NCI-H128 (cell line): ENCODE data around the gene COL5A1.

ENCODE experiments used
- DNase-seq: peaks from one replicate; lab custom pipeline; 2025; ENCODE audit not compliant: unreplicated experiment; lab: John Stamatoyannopoulos, UW

Gene COL5A1

GRCh38 chr9:134724202-134724911 lies 82.8 kb downstream of the COL5A1 start:
- no peak for DNase-seq

- DNase-seq: no peak
These were observed 83.5 kb downstream of the COL5A1 start for GRCh38 chr9:134724912-134725604.

DNA sequence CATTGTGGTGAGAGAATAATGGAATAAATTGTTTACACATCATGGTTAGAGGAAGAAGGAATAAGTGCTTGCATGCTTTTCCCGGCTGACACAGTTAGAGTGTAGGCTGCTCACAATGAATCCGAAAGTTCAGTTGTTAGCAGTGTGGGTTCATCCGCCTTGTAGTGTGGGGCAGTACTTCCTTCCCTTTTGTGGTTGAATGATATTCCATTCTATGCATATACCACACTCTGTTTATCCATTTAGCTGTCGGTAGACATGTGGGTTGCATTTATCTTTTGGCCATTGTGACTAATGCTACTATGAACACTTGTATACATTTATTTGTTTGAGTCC lies 84.0 kb downstream of the COL5A1 start:
- DNase-seq: no peak

DNA sequence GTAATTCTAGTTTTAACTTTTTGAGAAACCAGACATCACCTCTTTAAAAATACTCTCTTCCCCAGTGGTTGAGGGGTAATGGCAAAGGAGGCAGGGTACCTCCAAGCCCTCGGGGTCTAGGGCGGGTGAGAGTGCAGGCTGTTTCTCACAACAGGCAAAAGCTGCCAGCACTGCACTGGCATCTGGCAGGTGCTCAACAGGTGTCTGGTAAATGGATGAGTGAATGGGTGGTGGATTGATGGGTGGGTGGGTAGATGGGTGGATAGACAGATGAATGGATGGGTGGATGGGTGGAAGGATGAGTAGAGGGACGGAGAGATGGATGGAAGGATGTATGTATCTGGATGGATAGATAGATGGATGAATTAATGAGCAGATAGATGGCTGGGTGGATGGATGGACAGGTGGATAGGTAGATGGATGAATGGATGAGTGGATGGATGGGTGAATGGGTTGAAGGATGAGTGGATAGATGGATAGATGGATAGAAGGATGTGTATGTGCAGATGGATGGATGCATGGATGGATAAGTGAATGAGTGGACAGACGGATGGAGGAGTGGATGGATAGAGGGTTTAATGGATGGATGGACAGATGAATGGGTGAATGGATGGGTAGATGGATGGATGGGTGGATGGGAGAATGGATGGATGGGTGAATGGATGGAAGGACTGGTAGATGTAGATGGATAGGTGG lies 84.6 kb downstream of the COL5A1 start:
- no peak for DNase-seq

DNA sequence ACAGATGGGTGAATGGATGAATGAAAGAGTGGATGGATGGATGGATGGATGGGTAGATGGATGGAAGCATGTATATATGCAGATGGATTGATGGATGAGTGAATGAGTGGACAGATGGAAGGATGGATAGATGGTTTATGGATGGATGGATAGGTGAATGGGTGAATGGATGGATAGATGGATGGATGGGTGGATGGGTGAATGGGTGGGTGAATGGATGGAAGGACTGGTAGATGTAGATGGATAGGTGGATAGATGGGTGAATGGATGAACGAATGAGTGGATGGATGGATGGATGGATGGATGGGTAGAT lies 85.1 kb downstream of the COL5A1 start:
- DNase-seq: no peak

DNA sequence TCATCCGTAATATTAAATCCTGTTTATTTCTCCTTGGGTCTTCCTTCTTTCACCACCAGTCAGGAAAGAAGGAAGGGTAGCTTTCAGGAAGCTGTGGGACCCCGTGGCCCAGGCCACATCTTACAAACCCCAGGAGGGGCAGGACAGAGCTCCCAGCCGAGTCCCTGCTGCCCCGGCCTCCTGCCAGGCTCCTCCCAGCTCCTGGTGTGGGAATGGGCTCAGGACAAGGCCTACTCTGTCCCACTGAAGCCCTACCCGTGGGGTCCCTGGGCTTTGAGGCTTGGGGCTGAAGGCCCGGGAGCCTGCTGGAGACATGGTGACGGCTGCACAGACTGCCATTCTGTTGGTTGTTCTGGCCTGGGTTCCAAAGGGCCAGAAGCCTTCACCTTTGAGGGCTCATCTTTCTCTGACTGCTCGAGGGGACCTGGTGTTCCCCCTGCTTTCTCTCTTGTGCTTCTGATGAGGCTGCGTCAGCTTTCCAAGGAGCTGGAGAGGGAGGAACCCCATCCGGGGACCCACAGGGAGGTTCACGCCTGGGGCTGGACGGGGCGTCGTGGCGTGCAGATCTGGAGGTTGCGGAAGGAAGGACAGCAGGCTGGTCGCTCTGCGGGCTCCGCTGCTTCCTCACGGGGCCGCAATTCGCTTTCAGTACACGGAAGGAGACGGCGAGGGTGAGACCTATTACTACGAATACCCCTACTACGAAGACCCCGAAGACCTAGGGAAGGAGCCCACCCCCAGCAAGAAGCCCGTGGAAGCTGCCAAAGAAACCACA lies 86.6 kb downstream of the COL5A1 start:
- DNase-seq: no peak

DNA sequence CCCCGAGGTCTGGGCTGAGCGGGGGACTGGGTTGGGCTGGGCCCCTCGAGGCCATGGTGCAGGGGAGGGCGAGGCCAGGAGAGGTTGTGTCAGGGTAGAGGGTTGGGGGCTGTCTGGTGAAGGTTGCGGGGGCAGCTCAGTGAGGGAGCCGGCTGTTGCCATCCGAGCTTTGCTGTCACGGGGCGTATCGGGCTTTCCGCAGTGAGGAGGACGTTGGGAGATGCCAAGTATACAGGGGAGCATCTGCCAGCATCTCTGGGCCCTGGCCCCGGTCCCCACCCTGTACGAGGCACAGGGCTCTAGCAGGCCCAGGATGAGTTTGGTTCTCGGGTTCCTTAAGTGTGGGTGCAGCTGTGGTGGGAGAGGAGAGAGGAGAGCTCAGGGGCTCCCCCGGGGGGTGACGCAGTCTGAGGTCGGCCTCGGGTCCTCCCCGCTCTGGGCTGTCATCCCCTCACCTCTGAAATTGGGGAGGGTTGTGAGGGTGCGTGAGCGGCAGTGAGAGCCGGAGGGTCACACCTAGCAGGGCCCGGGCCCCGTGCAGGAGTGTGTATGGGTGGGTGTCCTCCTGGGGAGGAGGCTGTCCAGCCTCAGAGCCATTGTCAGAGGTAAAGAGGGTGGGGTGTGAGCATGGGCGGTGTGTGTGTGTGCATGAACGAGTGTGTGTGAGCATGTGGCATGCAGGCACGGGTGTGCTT lies 87.3 kb downstream of the COL5A1 start:
- no peak for DNase-seq

DNA sequence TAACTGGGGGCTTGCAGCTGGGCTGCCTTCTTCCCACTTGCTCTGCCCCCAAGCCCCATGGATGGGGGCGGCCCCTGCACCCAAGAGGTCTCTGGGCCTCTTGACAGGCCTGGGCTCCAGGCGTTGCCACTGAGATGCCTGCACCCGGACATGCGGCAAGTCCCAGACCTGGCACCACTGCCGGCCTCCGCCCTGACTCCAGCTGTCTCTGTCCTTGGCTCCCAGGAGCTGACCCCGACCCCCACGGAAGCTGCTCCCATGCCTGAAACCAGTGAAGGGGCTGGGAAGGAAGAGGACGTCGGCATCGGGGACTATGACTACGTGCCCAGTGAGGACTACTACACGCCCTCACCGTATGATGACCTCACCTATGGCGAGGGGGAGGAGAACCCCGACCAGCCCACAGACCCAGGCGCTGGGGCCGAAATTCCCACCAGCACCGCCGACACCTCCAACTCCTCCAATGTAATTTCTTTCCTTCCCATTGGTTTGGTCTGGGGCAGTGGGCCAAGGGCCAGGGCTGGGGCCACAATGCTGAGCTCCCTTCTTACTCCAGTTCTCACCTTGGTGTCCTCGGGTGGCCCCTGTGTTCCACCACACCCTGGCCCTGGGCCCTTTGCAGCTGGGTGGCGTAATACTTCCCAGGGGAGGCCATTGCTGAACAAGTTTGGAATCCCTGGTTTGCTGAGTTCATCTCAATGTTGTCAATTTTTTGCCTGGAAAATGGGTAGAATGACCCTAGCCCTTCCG lies 88.6 kb downstream of the COL5A1 start:
- no peak for DNase-seq

DNA sequence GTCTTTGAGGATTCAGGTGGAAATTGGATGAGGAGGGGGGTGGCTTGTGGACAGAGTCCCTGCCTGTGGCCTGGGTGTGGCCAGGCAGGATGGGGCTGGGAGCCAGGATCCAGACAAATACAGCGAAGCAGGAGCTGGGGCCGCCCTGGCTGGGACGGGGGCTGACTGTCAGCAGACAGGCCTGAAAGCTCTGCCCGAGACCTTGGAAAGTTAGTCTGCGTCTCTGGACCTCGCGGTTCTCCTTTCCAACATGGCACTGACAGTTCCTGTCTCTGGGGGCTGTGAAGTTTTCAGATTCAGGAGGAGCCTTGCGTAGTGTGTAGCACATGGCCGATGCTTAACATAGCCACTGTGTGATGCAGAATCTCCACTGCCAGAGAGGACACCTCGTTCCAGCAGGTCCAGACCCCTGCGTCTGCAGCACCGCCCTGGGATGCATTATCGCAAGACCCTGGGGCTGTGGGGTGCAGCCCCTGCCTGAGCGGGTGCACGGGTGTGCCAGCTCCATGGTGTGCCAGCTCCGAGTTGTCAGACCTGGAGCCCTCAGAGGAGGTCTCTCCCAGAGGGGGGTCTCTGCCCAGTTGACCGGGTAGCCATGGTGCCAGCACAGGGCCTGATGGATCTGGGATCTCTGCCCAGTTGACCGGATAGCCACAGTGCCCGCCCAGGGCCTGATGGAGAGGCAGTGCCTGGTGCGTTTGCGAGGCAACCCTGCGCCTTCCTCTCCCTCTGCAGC lies 89.3 kb downstream of the COL5A1 start:
- DNase-seq: no peak

GRCh38 chr9:134731497-134732391 lies 90.1 kb downstream of the COL5A1 start:
- no peak for DNase-seq

- no peak for DNase-seq
These were observed 90.9 kb downstream of the COL5A1 start for GRCh38 chr9:134732392-134733110.

DNA sequence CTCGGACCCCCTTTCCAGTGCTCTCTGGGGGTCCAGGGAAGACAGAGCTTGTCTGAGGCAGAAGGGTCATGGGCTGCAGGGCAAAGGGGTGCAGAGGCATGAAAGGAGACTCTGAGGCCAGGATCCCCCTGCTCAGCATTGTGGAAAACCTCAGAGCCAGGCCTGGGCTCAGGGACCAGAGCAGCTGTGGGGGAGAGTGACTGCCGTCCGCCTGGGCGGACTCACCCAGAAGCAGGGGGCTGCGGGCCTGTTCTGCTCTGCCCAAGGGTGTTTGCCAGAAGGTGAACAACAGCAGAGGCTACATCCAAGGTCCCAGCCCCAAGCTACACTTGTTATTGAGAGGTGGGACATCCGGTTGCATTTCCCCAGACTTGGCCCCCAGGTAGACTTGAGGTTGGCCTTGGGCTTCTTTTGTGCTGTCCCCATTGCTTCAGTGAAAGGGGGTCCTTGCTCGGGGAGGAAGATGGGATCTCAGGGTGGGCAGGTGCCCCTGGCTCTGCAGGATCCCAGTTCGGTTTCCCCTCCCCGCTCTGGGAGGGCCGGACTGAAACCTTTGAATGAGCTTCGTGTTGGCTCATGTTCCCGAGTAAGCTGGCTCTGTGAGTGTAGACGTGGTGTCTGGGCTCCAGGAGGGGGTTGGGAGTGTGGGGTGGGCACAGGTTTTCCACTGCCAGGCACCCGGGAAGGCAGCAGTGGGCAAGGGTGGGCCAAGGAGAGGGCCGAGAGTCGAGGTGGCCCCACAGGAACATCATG lies 92.1 kb downstream of the COL5A1 start:
- DNase-seq: no peak

- DNase-seq: no peak
These were observed 92.7 kb downstream of the COL5A1 start for GRCh38 chr9:134734270-134734669.

DNA sequence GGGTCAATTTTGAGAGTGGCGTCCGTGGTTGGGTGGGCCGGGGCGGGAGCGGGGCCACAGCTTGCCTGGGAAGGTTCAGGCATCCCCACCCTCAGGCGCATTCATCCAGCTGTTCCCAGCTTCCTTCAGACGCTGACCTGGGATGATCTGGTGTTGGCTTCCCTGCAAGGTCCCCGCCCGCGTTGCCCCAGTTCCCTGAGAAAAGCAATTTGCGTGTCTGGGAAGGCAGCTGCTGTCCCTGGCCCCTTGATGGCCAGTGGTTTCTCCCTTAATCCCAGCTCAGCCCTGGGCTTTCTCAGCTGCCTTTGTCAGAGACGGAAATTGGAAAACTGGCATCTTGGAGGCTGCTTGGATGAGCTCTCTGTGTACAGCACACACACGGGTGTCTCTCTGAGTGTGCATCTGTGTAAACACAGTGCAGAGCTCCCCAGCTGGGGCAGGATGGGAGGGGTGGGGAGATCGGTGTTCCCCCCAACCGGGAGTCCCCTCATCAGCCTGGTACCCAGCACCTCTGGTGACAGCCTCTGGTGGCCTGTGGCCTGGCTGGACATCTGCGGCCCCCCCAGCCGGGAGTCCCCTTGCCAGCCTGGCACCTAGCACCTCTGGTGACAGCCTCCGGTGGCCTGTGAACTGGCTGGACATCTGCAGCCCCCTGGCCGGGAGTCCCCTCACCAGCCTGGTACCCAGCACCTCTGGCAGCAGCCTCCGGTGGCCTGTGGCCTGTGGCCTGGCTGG lies 94.0 kb downstream of the COL5A1 start:
- no peak for DNase-seq

DNA sequence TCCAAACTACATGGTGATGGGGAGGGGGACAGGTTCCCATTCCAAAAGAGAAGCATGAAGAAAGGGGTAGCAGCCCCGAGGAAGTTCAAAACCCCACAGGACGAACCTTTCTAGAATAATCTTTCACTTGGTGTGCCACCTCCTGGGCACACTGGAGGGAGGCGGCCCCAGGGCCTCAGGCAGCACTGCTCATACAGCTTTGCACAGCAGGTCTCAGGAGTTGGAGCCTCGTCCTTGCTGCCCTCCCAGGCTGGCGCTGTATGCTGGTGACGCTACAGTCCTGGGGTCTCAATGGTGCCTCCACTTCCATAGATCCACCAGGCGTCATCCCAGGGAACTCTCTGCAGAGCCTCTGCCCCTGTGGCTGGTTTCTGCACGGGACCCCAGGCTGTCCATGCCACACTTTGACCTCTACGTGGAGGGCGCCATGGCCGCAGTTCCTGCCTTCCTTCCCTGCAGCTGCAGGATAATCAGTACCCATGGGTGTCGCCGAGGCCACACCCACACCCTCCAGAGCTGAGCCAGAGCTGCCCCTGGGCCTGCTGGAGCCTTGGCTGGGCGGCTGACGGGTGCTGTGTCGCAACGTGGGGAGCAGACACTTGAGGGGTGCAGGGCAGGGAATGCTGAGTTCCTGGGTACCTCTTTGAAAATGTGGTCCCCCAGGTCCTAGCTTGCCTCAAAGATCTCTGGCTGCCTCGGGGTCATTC lies 95.3 kb downstream of the COL5A1 start:
- DNase-seq: no peak
